K562 (cell line): ENCODE results near the gene TBX1. TPM values are rescaled to one million over a fixed set of nuclear protein-coding genes. Genes with fewer than 3 reads are reported as not detected.

Source experiments
- ATAC-seq: fragments of 200-7000 bp; cut with Tn5 transposase; 3 replicates; pipeline ENCODE4 v1.9.1; 2020; ENCODE audit warnings: moderate library complexity
- BruUV-seq: library from RNA; stranded (reverse); fragments of 400-500 nt; replicated peaks from 2 replicates; lab custom pipeline; 2021; lab: Mats Ljungman, UMichigan
- CTCF ChIA-PET: fragments of 300-600 bp; formaldehyde crosslinking; extraction: SDS; loops from one replicate; lab custom pipeline; 2021; ENCODE audit warnings: low intra/inter-chr PET ratio; lab: Yijun Ruan, JAX
- POLR2A ChIA-PET: fragments of 300-600, 350-650 bp; sonication (Branson Sonifier 250); formaldehyde crosslinking; extraction: SDS; loops from one replicate; lab custom pipeline; 2021; ENCODE audit warnings: antibody characterized with exemption, inconsistent platforms; lab: Yijun Ruan, JAX
- DNase-seq, 4 experiments: peaks; one replicate each; pipeline versions ENCODE4 v3.0.0 to v3.0.0-alpha.2; 2011 to 2018; ENCODE audit warnings: low spot score in 3 of 4, mixed read lengths in 3 of 4; ENCODE audit errors: extremely low read depth in 1 of 4
- FAIRE-seq: peaks from 2 replicates; lab custom pipeline; 2011; peaks lifted over from hg19 to GRCh38; lab: Jason Lieb, UNC
- H2AFZ ChIP-seq: 2 replicates; pipeline ENCODE4 v1.6.0; 2011; ENCODE audit warnings: low read depth, low read length, control low read depth, inconsistent platforms
- H3K27ac ChIP-seq: fragments of 200-600 bp; 3 replicates; pipeline ENCODE4 v1.8.0; 2011; ENCODE audit warnings: low read depth, mild to moderate bottlenecking, control low read depth, inconsistent platforms, low read length, moderate library complexity, mixed read lengths; ENCODE audit errors: extremely low read depth
- H3K27me3 ChIP-seq, 2 experiments: fragments of 300-600 bp in 1 of 2; 2 replicates in 1 of 2; 3 replicates in 1 of 2; pipeline versions ENCODE4 v1.6.0 to v1.8.0; 2011; ENCODE audit warnings: inconsistent platforms in 2 of 2, low read length in 2 of 2, mild to moderate bottlenecking in 1 of 2, mixed read lengths in 1 of 2, moderate library complexity in 1 of 2; ENCODE audit not compliant: control insufficient read depth in 2 of 2, insufficient read depth in 2 of 2
- H3K36me3 ChIP-seq: fragments of 300-600 bp; 3 replicates; pipeline ENCODE4 v1.8.0; 2011; ENCODE audit warnings: mild to moderate bottlenecking, low read length, inconsistent platforms; ENCODE audit not compliant: control insufficient read depth, insufficient read depth
- H3K4me1 ChIP-seq, 2 experiments: fragments of 200-600 bp in 1 of 2; replicated peaks in 1 of 2; 2 replicates in 1 of 2; 3 replicates in 1 of 2; pipeline versions ENCODE4 v1.5.1 to v1.8.0; 2011; ENCODE audit warnings: inconsistent platforms in 2 of 2, low read length in 2 of 2, mild to moderate bottlenecking in 1 of 2, mixed read lengths in 1 of 2, moderate library complexity in 1 of 2; ENCODE audit not compliant: control insufficient read depth in 2 of 2, insufficient read depth in 2 of 2
- H3K4me2 ChIP-seq: 2 replicates; pipeline ENCODE4 v1.6.1; 2011; ENCODE audit warnings: low read length, control low read depth, inconsistent platforms, mixed read lengths; ENCODE audit not compliant: insufficient read depth
- H3K4me3 ChIP-seq: fragments of 200-600 bp; sonication (generic), shearing (Covaris generic); 2 replicates; pipeline ENCODE4 v1.5.1; 2016; ENCODE audit warnings: control low read depth, inconsistent platforms
- H3K79me2 ChIP-seq: fragments of 200-600 bp; 3 replicates; pipeline ENCODE4 v1.8.0; 2011; ENCODE audit warnings: low read length, inconsistent platforms; ENCODE audit not compliant: control insufficient read depth, insufficient read depth
- H3K9ac ChIP-seq, 2 experiments: 2 replicates each; pipeline versions ENCODE4 v1.6.0 to v1.6.1; 2011; ENCODE audit warnings: low read depth in 2 of 2, low read length in 2 of 2, control low read depth in 1 of 2, inconsistent platforms in 1 of 2, mild to moderate bottlenecking in 1 of 2, mixed read lengths in 1 of 2; ENCODE audit not compliant: insufficient read depth in 1 of 2
- H3K9me1 ChIP-seq: one replicate; pipeline ENCODE4 v1.6.0; 2011; ENCODE audit warnings: inconsistent platforms, mild to moderate bottlenecking, low read length, moderate library complexity; ENCODE audit not compliant: control insufficient read depth, insufficient read depth
- H3K9me3 ChIP-seq: replicated peaks from 2 replicates; pipeline ENCODE4 v1.5.1; 2011; ENCODE audit warnings: low read depth, low read length, inconsistent platforms; ENCODE audit not compliant: control insufficient read depth, insufficient read depth
- H4K20me1 ChIP-seq: replicated peaks from 2 replicates; pipeline ENCODE4 v1.6.1; 2011; ENCODE audit warnings: low read length, inconsistent platforms, mixed read lengths; ENCODE audit not compliant: control insufficient read depth, insufficient read depth
- BDP1 ChIP-seq: IDR thresholded peaks from 3 replicates; pipeline ENCODE4 v1.6.1; 2011; ENCODE audit not compliant: insufficient read length, insufficient read depth
- CUX1 ChIP-seq: fragments of 200-800 bp; sonication (Bioruptor generic); IDR thresholded peaks from 2 replicates; pipeline ENCODE4 v1.6.1; 2016; ENCODE audit warnings: missing genetic modification characterization, missing compliant biosample characterization
- ELF4 ChIP-seq: fragments of 450-650 bp; formaldehyde crosslinking; IDR thresholded peaks from 2 replicates; pipeline ENCODE4 v1.4.0; 2022; ENCODE audit warnings: missing genetic modification characterization
- ETS2 ChIP-seq: IDR thresholded peaks from 2 replicates; pipeline ENCODE4 v1.6.1; 2016; ENCODE audit warnings: borderline replicate concordance, missing genetic modification characterization, mild to moderate bottlenecking, moderate library complexity, missing compliant biosample characterization; ENCODE audit not compliant: poor library complexity, severe bottlenecking
- MCM5 ChIP-seq: fragments of 450-650 bp; IDR thresholded peaks from 2 replicates; pipeline ENCODE4 v1.6.1; 2016; ENCODE audit warnings: low read depth
- PHB ChIP-seq: fragments of 250-450 bp; sonication (Bioruptor Pico); IDR thresholded peaks from 2 replicates; pipeline ENCODE4 v1.5.0; 2021
- RUNX1 ChIP-seq: sonication (generic); IDR thresholded peaks from 2 replicates; pipeline ENCODE4 v1.6.1; 2016; ENCODE audit warnings: antibody characterized with exemption, low read depth
- ZNF197 ChIP-seq: fragments of 200-800 bp; sonication (Bioruptor generic); IDR thresholded peaks from 2 replicates; pipeline ENCODE4 v1.6.1; 2016; ENCODE audit warnings: low read depth, missing genetic modification characterization, missing compliant biosample characterization
- WGBS: fragments of 100-300 bp; shearing (Covaris generic); methylation state at CpG from one replicate; pipeline ENCODE4 v1.1.6; 2016; ENCODE audit warnings: low coverage, mixed read lengths; ENCODE audit not compliant: insufficient coverage; ENCODE audit errors: missing lambda C conversion rate; 5-methylcytosine and 5-hydroxymethylcytosine counted together
- in situ Hi-C: fragments of 300-500 bp; cut with MboI; formaldehyde crosslinking; loops from 4 replicates; pipeline ENCODE4 v1.15.0; 2018; ENCODE audit warnings: inconsistent platforms, mixed read lengths
- intact Hi-C: fragments of 100-400 bp; cut with micrococcal nuclease; formaldehyde crosslinking; loops from 2 replicates; pipeline ENCODE4 v1.14.2; 2022
- polyA plus RNA-seq, 8 experiments: library from polyadenylated mRNA; depleted of rRNA in 4 of 8; stranded (reverse) in 5 of 8; unstranded in 3 of 8; fragments of >200 nt; fragmentation: Nextera tagmentation in 2 of 8; fragmentation: Illumina TruSeq in 1 of 8; extraction: Ambion mirVana in 2 of 8; extraction: Trizol in 1 of 8; gene quantifications; 2 replicates each; pipeline versions ENCODE4 v1.2.1 to v1.2.3, GENCODE V29; 2011 to 2014; ENCODE audit warnings: inconsistent platforms in 1 of 8, missing spikeins in 1 of 8
- total RNA-seq, 7 experiments: library from RNA; depleted of rRNA in 6 of 7; stranded (reverse); fragments of >200 nt in 6 of 7; fragmentation: Illumina TruSeq in 2 of 7; extraction: Trizol in 2 of 7; gene quantifications; 2 replicates each; pipeline versions ENCODE4 v1.2.1 to v1.2.3, GENCODE V29; 2011 to 2021; ENCODE audit warnings: low replicate concordance in 1 of 7
- TF ChIP-seq, protein P1 (sequence below): sonication (generic); formaldehyde crosslinking; IDR thresholded peaks from 2 replicates; pipeline ENCODE4 v1.8.0; 2023; ENCODE audit warnings: missing genetic modification reagents, mild to moderate bottlenecking, borderline replicate concordance

The TBX1 gene
- total and polyA plus RNA-seq, 9 of the 15 experiments (the other 6 are each of a cell fraction or from before 2014, with no cell fraction given), result 0.07 to 35.0 (median 3.9) TPM

DNA sequence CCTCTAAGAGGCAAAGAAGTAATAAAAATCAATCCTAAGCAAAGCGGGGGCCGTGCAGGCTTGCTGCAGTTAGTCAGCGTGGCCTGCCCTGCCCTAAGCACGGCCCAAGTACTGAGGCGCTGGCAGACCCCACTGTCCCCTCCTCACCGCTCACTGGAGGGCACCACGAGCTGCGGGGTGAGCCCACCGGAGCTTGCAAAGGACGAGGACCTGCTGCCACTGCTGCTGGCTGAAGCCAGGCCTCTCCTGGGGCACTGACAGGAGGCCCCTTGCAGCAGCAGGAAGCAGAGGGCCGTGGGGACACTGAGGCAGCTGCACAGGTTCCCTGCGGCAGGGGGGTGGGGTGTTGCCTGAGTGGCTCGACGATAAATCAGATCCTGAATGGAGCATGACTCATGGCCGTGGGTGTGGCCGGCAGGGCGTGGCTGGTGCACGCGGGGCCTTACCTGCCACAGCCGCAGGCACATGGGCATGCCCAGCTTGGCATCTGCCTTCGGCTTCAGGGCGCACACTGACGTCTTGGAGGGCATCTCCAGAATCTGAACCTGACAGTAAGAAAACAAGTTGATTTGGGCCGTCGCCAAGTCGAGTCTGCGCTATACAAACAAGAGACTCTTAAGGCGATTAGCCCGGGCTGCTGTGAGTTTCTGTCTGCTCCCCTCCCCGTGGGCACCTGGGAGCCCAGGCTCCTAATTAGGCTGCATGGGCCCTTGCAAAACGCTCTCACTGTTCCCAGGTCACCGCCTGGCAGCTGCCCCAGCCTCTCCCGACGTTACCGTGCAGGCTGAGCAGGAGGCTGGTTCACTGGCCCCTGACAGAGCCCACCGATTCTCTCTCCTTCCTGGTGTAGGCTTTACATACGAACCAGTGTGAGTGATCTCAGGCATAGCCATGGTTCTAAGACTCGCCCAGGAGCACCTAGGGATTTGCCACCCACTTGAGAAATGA is 45.9 kb downstream of the TBX1 start:
- peak overlapping the region; percentile 63 for H3K4me2 ChIP-seq
- H3K9me1 ChIP-seq, result no peaks in the 10 kb centered on the region
- peak overlapping the region in 1 of 2 experiments; percentile 66; a peak in 2 of 4 replicates for H3K9ac ChIP-seq
- no peak overlapping the region for H3K4me3 ChIP-seq
- intact Hi-C loops (no loop called here), in situ Hi-C loops (no loop called here)
- FAIRE-seq (peak; percentile 85), ATAC-seq (peak; percentile 95), DNase-seq (peak; percentile 91 to 100 (median 98))
- H3K79me2 ChIP-seq, result no peaks in the 10 kb centered on the region
- no TSS peak for BruUV-seq
- CTCF ChIA-PET, result interaction anchor here (0.6 kb wide), 1 partner anchor 573 kb away, joined by 3 read pairs; no protein-coding TSS in a partner anchor
- peaks cover 13 to 68% of the 10 kb centered on the region in 2 experiments for H3K4me1 ChIP-seq
- H4K20me1 ChIP-seq, result peaks cover 29% of the 10 kb centered on the region
- H3K9me3 ChIP-seq, result no peaks in the 10 kb centered on the region
- 21% methylated on average over 38 of the region's 38 CpGs for WGBS
- POLR2A ChIA-PET, result interaction anchor here (0.6 to 3.5 kb wide), 9 partner anchors 9 to 338 kb away, joined by 3 to 11 read pairs (median 4); partner anchors contain the start of genes GNB1L and RTL10
- H2AFZ ChIP-seq, result peak overlapping the region; percentile 28; the same call in 1 of the 2 replicates
- H3K27me3 ChIP-seq, result no peaks in the 10 kb centered on the region
- 0 out of 3 replicates have a peak, but pooled peaks cover 3% of the 10 kb centered on the region for H3K36me3 ChIP-seq
- no peak overlapping the region for H3K27ac ChIP-seq
- TF ChIP-seq ZNF197 (CRISPR knock-in tag) (0 out of 2 replicates have a peak, but pooled peaks have one; percentile 48), CUX1 (CRISPR knock-in tag) (no peak), PHB (CRISPR knock-in tag) (no peak; the same call in 1 of the 2 replicates), MCM5 (no peak), ELF4 (CRISPR knock-in tag) (no peak), RUNX1 (peak; percentile 24; the same call in 1 of the 2 replicates), ETS2 (tag) (no peak), BDP1 (no peak)
- TF ChIP-seq, protein P1, sequence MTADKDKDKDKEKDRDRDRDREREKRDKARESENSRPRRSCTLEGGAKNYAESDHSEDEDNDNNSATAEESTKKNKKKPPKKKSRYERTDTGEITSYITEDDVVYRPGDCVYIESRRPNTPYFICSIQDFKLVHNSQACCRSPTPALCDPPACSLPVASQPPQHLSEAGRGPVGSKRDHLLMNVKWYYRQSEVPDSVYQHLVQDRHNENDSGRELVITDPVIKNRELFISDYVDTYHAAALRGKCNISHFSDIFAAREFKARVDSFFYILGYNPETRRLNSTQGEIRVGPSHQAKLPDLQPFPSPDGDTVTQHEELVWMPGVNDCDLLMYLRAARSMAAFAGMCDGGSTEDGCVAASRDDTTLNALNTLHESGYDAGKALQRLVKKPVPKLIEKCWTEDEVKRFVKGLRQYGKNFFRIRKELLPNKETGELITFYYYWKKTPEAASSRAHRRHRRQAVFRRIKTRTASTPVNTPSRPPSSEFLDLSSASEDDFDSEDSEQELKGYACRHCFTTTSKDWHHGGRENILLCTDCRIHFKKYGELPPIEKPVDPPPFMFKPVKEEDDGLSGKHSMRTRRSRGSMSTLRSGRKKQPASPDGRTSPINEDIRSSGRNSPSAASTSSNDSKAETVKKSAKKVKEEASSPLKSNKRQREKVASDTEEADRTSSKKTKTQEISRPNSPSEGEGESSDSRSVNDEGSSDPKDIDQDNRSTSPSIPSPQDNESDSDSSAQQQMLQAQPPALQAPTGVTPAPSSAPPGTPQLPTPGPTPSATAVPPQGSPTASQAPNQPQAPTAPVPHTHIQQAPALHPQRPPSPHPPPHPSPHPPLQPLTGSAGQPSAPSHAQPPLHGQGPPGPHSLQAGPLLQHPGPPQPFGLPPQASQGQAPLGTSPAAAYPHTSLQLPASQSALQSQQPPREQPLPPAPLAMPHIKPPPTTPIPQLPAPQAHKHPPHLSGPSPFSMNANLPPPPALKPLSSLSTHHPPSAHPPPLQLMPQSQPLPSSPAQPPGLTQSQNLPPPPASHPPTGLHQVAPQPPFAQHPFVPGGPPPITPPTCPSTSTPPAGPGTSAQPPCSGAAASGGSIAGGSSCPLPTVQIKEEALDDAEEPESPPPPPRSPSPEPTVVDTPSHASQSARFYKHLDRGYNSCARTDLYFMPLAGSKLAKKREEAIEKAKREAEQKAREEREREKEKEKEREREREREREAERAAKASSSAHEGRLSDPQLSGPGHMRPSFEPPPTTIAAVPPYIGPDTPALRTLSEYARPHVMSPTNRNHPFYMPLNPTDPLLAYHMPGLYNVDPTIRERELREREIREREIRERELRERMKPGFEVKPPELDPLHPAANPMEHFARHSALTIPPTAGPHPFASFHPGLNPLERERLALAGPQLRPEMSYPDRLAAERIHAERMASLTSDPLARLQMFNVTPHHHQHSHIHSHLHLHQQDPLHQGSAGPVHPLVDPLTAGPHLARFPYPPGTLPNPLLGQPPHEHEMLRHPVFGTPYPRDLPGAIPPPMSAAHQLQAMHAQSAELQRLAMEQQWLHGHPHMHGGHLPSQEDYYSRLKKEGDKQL, result no peak
